ENCODE measurements around the gene KRTCAP3.

DNA sequence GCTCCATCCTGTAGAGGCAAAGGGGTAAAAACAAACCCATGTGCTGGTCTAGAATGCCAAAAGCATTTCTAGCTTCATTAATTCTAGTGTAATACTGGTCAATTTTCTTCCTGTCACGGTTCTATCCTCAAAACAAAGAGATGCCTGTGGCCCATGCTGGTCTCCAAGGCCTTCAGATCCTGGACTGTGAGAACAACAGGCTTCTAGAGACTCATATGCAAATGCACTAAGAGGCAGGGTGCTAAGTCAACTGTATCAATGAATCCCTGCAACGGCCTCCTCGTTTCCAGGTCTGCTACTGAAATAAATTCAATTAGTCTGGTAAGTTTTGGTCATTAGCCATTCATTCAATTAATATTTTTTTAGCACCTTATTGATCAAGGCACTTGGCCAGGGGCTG, 43.3 kb downstream of the KRTCAP3 start:
- TF ChIP-seq, protein P1, sequence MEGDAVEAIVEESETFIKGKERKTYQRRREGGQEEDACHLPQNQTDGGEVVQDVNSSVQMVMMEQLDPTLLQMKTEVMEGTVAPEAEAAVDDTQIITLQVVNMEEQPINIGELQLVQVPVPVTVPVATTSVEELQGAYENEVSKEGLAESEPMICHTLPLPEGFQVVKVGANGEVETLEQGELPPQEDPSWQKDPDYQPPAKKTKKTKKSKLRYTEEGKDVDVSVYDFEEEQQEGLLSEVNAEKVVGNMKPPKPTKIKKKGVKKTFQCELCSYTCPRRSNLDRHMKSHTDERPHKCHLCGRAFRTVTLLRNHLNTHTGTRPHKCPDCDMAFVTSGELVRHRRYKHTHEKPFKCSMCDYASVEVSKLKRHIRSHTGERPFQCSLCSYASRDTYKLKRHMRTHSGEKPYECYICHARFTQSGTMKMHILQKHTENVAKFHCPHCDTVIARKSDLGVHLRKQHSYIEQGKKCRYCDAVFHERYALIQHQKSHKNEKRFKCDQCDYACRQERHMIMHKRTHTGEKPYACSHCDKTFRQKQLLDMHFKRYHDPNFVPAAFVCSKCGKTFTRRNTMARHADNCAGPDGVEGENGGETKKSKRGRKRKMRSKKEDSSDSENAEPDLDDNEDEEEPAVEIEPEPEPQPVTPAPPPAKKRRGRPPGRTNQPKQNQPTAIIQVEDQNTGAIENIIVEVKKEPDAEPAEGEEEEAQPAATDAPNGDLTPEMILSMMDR (conservative IDR thresholded peaks at IDR 0.05), result no peak
- no peak for TF ChIP-seq ZFX (IDR thresholded peaks at IDR 0.05)
